Ovary (tissue), 9 donors: Measurements from ENCODE around the gene ANKS1B. TPM values are rescaled to one million over a fixed set of nuclear protein-coding genes. Genes with fewer than 3 reads are reported as not detected.

Source experiments
- DNase-seq, 5 donors: peaks; one replicate each; pipeline ENCODE4 v3.0.0-alpha.2; 2019 to 2020
- H3K27ac ChIP-seq, 2 donors: fragments of 200-600 bp; one replicate each; pipeline versions ENCODE4 v1.5.1 to v1.8.0; 2019 to 2022
- H3K27me3 ChIP-seq: fragments of 200-600 bp; one replicate; pipeline ENCODE4 v1.8.0; 2022
- H3K36me3 ChIP-seq: fragments of 200-600 bp; sonication (generic); one replicate; pipeline ENCODE4 v1.5.1; 2019
- H3K4me1 ChIP-seq: one replicate; pipeline ENCODE4 v1.8.1; 2013; ENCODE audit warnings: mild to moderate bottlenecking, moderate library complexity; ENCODE audit not compliant: insufficient read depth
- H3K4me3 ChIP-seq: fragments of 200-600 bp; sonication (generic); one replicate; pipeline ENCODE4 v1.5.1; 2017
- H3K9me3 ChIP-seq, 2 donors: fragments of 200-600 bp in 1 of 2; sonication (generic) in 1 of 2; one replicate each; pipeline versions ENCODE4 v1.5.1 to v1.8.1; 2013 to 2019; ENCODE audit warnings: mild to moderate bottlenecking in 1 of 2, moderate library complexity in 1 of 2
- EP300 ChIP-seq: sonication (generic); formaldehyde crosslinking; IDR thresholded peaks from one replicate; pipeline ENCODE4 v1.6.1; 2017; ENCODE audit warnings: antibody characterized with exemption
- POLR2A ChIP-seq: fragments of 450-650 bp; IDR thresholded peaks from one replicate; pipeline ENCODE4 v1.6.1; 2017; ENCODE audit warnings: antibody characterized with exemption, mild to moderate bottlenecking, moderate library complexity
- WGBS, 3 donors: extraction: QIAGEN DNeasy Blood & Tissue Kit in 1 of 3; methylation state at CpG; one replicate each; pipeline versions ENCODE4 v1.1.5 to v1.1.7; 2013 to 2017; 5-methylcytosine and 5-hydroxymethylcytosine counted together
- intact Hi-C, 4 donors: fragments of 100-400 bp; cut with DNase I; formaldehyde crosslinking; loops; one replicate each; pipeline versions ENCODE4 v1.11.0 to v1.15.1; 2022 to 2023
- polyA plus RNA-seq, 2 donors: library from polyadenylated mRNA; stranded (reverse); fragments of 200-250 nt in 1 of 2; fragments of 350-450 nt in 1 of 2; fragmentation: Illumina TruSeq in 1 of 2; extraction: RNeasy Lipid Tissue Mini Kit (QIAGEN cat#74804) in 1 of 2; gene quantifications; one replicate each; pipeline ENCODE4 v1.2.3, GENCODE V29; 2013 to 2014
- total RNA-seq, 7 donors: library from RNA; depleted of rRNA in 2 of 7; stranded (reverse); fragments of >200 nt in 2 of 7; fragmentation: NEBNext Ultra II Directional in 3 of 7; extraction: Animal tissue kit (Norgen Biotek cat#: 25700) in 3 of 7; gene quantifications; one replicate each; pipeline versions ENCODE4 v1.1.0 to v1.2.4, GENCODE V29; 2016 to 2023
- TF ChIP-seq, protein P1 (sequence below), 3 donors: fragments of 450-650 bp in 2 of 3; fragments of 200-600 bp in 1 of 3; IDR thresholded peaks; one replicate each; pipeline versions ENCODE4 v1.5.1 to v1.8.0; 2016 to 2022; ENCODE audit warnings: antibody characterized with exemption in 3 of 3, mild to moderate bottlenecking in 1 of 3
- donor health status: DM: no; HTN: no; CAD: no; lungs with moderate emphysema.
- donor health status: DM: no; HTN: no; CAD: no.
- donor health status: Bipolar disorder and iron deficiency.
- donor health status: DM: yes; HTN: yes; CAD: no.
- donor health status: DM: no; HTN: no; CAD: no.
- donor health status: DM: yes; HTN: yes; CAD: no.

Gene ANKS1B
- total and polyA plus RNA-seq, 9 donors, result 0.80 to 34.9 (median 7.7) TPM

GRCh38 chr12:98737322-98737712, 1247.4 kb downstream of the ANKS1B start:
- 50 to 63% (median 60%) methylated on average over 4 of the region's 4 CpGs for WGBS, 3 donors
- no peaks in the 10 kb centered on the region for H3K27me3 ChIP-seq
- H3K27ac ChIP-seq, result no peak overlapping the region
- intact Hi-C loops, result no loop called here
- no peak overlapping the region for H3K4me3 ChIP-seq
- no peaks in the 10 kb centered on the region for H3K9me3 ChIP-seq
- no peaks in the 10 kb centered on the region for H3K36me3 ChIP-seq
- no peak for DNase-seq
- H3K4me1 ChIP-seq, result peaks cover 1% of the 10 kb centered on the region
- no peak for TF ChIP-seq EP300
- no peak for TF ChIP-seq POLR2A

DNA sequence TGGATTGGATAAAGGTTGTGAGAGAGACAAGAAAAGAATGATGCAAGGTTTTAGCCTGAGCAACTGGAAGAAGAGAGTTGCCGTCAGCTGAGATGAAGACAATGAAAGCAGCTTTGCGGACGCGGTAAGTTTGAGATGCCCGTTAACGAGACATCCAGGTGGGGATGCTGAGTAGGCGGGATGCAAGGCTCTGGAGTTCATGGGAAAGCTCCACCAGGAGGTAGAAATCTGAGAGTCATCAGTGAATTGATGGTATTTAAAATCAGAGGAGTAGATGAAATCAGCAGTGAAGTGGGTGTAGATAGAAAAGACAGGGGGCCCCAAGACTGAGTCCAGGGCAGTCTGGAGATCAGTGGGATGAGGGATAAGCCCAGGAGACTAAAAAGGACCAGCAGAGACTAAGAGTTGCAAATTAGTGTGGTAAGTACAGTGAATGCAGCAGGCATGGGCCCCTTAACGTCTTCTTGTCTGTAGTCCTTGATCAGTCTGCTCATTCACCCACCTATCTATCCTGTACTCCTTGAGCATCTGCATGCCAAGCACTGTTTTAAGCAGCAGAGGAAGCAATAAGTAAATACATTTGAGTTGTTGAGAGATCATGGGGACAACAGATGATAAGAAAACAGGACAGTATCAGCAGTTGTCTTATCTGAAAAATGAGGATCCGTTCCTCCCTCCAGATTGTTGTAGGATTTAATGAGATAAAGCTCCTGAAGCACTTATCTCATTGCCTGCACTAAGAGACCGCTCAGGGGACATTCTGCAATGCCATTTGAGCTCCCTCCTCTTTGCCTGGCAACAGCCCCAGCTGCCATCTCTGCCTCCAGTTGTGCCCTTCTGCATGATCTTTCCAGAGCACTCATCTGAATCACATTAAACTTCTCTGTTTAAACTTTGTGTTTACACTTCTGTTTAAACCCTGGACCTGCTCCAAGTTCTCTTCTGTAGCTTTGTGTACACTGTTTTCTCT, 1248.1 kb downstream of the ANKS1B start:
- Histone ChIP-seq H3K9me3 (no peaks in the 10 kb centered on the region), H3K4me1 (peaks cover 1% of the 10 kb centered on the region), H3K27me3 (no peaks in the 10 kb centered on the region), H3K27ac (no peak overlapping the region), H3K4me3 (no peak overlapping the region), H3K36me3 (no peaks in the 10 kb centered on the region)
- no peak for DNase-seq
- 76 to 85% (median 80%) methylated on average over 10 of the region's 10 CpGs for WGBS, 3 donors
- TF ChIP-seq EP300, result no peak
- no peak for TF ChIP-seq POLR2A
- intact Hi-C loops, result no loop called here

GRCh38 chr12:98735821-98736220, 1248.9 kb downstream of the ANKS1B start:
- peaks cover 1% of the 10 kb centered on the region for H3K4me1 ChIP-seq
- no peaks in the 10 kb centered on the region for H3K9me3 ChIP-seq
- 94 to 98% (median 94%) methylated on average over 6 of the region's 6 CpGs for WGBS, 3 donors
- no peaks in the 10 kb centered on the region for H3K36me3 ChIP-seq
- TF ChIP-seq, protein P1, sequence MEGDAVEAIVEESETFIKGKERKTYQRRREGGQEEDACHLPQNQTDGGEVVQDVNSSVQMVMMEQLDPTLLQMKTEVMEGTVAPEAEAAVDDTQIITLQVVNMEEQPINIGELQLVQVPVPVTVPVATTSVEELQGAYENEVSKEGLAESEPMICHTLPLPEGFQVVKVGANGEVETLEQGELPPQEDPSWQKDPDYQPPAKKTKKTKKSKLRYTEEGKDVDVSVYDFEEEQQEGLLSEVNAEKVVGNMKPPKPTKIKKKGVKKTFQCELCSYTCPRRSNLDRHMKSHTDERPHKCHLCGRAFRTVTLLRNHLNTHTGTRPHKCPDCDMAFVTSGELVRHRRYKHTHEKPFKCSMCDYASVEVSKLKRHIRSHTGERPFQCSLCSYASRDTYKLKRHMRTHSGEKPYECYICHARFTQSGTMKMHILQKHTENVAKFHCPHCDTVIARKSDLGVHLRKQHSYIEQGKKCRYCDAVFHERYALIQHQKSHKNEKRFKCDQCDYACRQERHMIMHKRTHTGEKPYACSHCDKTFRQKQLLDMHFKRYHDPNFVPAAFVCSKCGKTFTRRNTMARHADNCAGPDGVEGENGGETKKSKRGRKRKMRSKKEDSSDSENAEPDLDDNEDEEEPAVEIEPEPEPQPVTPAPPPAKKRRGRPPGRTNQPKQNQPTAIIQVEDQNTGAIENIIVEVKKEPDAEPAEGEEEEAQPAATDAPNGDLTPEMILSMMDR (IDR thresholded peaks at IDR 0.05), result no peak
- TF ChIP-seq POLR2A (no peak), EP300 (no peak)
- no peak overlapping the region for H3K4me3 ChIP-seq
- H3K27me3 ChIP-seq, result no peaks in the 10 kb centered on the region
- intact Hi-C loops, result no loop called here
- DNase-seq, result no peak
- no peak overlapping the region for H3K27ac ChIP-seq

GRCh38 chr12:98733667-98734350, 1250.9 kb downstream of the ANKS1B start:
- Histone ChIP-seq H3K27me3 (no peaks in the 10 kb centered on the region), H3K27ac (no peak overlapping the region), H3K36me3 (no peaks in the 10 kb centered on the region), H3K9me3 (no peaks in the 10 kb centered on the region), H3K4me1 (peaks cover 1% of the 10 kb centered on the region), H3K4me3 (no peak overlapping the region)
- no peak for TF ChIP-seq EP300
- no peak for TF ChIP-seq POLR2A
- TF ChIP-seq, protein P1 (IDR thresholded peaks at IDR 0.05), result no peak
- intact Hi-C loops, result no loop called here
- DNase-seq, result no peak

DNA sequence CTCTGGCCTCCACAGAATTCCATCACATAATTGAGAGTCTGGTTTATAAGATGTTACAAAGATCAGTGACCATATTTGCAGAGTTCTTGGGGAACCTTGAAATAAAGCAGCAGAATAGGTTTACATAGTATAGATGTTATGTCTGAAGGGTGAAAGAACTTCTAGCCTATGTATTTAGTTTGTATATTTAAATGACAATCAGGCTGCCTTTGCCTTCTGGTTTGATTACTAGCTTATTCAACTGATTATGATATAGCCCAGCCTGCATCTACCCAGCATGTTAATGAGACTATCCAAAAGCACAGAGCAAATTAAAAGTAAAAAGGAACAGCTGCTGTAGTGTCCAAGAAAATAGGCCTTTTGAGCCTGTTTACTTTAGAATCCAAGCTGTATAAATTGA, 1254.3 kb downstream of the ANKS1B start:
- TF ChIP-seq POLR2A (no peak), EP300 (no peak)
- TF ChIP-seq, protein P1 (IDR thresholded peaks at IDR 0.05), result no peak
- no peak overlapping the region for H3K4me3 ChIP-seq
- no peaks in the 10 kb centered on the region for H3K27me3 ChIP-seq

More for the DNA sequence above, 1254.3 kb downstream of the ANKS1B start:
- Histone ChIP-seq H3K36me3 (no peaks in the 10 kb centered on the region), H3K4me1 (no peaks in the 10 kb centered on the region), H3K9me3 (no peaks in the 10 kb centered on the region), H3K27ac (no peak overlapping the region)
- intact Hi-C loops, result no loop called here
- no peak for DNase-seq
